CD4-positive, alpha-beta memory T cell (primary cell): Measurements from ENCODE around the gene BIRC3. TPM values are rescaled to one million over a fixed set of nuclear protein-coding genes. Genes with fewer than 3 reads are reported as not detected.

Source experiments
- CTCF ChIA-PET: fragments of 350-600 bp; sonication (Branson Sonifier 250); formaldehyde crosslinking; loops from one replicate; lab custom pipeline; 2021; ENCODE audit warnings: inconsistent platforms; ENCODE audit not compliant: partially characterized antibody; lab: Charles Lee
- POLR2A ChIA-PET: fragments of 350-600 bp; sonication (Branson Sonifier 250); formaldehyde crosslinking; loops from one replicate; lab custom pipeline; 2021; ENCODE audit not compliant: partially characterized antibody; lab: Charles Lee
- DNase-seq, 5 donors: peaks; one replicate each; pipeline versions ENCODE4 v3.0.0 to v3.0.0-alpha.2; 2020 to 2022; ENCODE audit warnings: mixed read lengths in 1 of 5
- H3K27ac ChIP-seq: one replicate; pipeline ENCODE4 v1.7.0; 2013; ENCODE audit warnings: low read depth, low read length
- H3K27me3 ChIP-seq: 2 replicates; pipeline ENCODE4 v1.7.0; 2013; ENCODE audit warnings: mild to moderate bottlenecking, low read length, moderate library complexity; ENCODE audit not compliant: insufficient read depth
- H3K36me3 ChIP-seq: 2 replicates; pipeline ENCODE4 v1.7.0; 2013; ENCODE audit warnings: mild to moderate bottlenecking, low read length, moderate library complexity; ENCODE audit not compliant: insufficient read depth
- H3K4me1 ChIP-seq: 2 replicates; pipeline ENCODE4 v1.7.0; 2013; ENCODE audit warnings: mild to moderate bottlenecking, low read length, moderate library complexity; ENCODE audit not compliant: insufficient read depth
- H3K4me3 ChIP-seq, 2 donors: one replicate each; pipeline ENCODE4 v1.7.0; 2013; ENCODE audit warnings: low read length in 2 of 2, mild to moderate bottlenecking in 1 of 2
- H3K9me3 ChIP-seq, 2 donors: one replicate each; pipeline ENCODE4 v1.7.0; 2013; ENCODE audit warnings: low read length in 2 of 2, control low read depth in 1 of 2; ENCODE audit not compliant: control insufficient read depth in 1 of 2
- H3K27ac Mint-ChIP-seq, 7 donors: one replicate each; pipeline ENCODE4 v1.8.0; 2020 to 2021; ENCODE audit warnings: mixed read lengths in 7 of 7, mild to moderate bottlenecking in 6 of 7, inconsistent platforms in 3 of 7, moderate library complexity in 3 of 7
- H3K27me3 Mint-ChIP-seq, 2 donors: one replicate each; pipeline ENCODE4 v1.8.0; 2020 to 2021; ENCODE audit warnings: mixed read lengths in 2 of 2
- H3K36me3 Mint-ChIP-seq, 2 donors: one replicate each; pipeline ENCODE4 v1.8.0; 2020 to 2021; ENCODE audit warnings: mixed read lengths in 2 of 2, inconsistent platforms in 1 of 2, mild to moderate bottlenecking in 1 of 2
- H3K4me1 Mint-ChIP-seq, 4 donors: one replicate each; pipeline ENCODE4 v1.8.0; 2020 to 2021; ENCODE audit warnings: mixed read lengths in 4 of 4, mild to moderate bottlenecking in 1 of 4
- H3K4me3 Mint-ChIP-seq, 8 donors: one replicate each; pipeline ENCODE4 v1.8.0; 2020 to 2021; ENCODE audit warnings: mixed read lengths in 8 of 8, mild to moderate bottlenecking in 7 of 8, moderate library complexity in 6 of 8, inconsistent platforms in 3 of 8
- H3K9me3 Mint-ChIP-seq, 8 donors: one replicate each; pipeline ENCODE4 v1.8.0; 2020 to 2021; ENCODE audit warnings: mixed read lengths in 8 of 8, mild to moderate bottlenecking in 5 of 8, inconsistent platforms in 3 of 8, moderate library complexity in 1 of 8
- intact Hi-C: fragments of 100-400 bp; cut with micrococcal nuclease; formaldehyde crosslinking; loops from one replicate; pipeline ENCODE4 v1.15.1; 2023
- polyA plus RNA-seq, 2 donors: library from polyadenylated mRNA; unstranded; fragments of 300-500 nt; fragmentation: Illumina TruSeq; gene quantifications; one replicate each; pipeline ENCODE4 v1.2.3, GENCODE V29; 2021
- total RNA-seq, 2 experiments: library from RNA; stranded (reverse); gene quantifications; one replicate each; pipeline ENCODE4 v1.2.3, GENCODE V29; 2021

The BIRC3 gene
- total and polyA plus RNA-seq, 4 experiments from 2014 or later, result 82.5 to 198 (median 142) TPM

- Mint-ChIP-seq H3K4me3 (no peak overlapping the region), H3K36me3 (peaks cover 10 to 26% of the 10 kb centered on the region in 2 donors), H3K27ac (peak overlapping the region; percentile 53 to 93 (median 77)), H3K9me3 (no peaks in the 10 kb centered on the region), H3K27me3 (peaks cover 0 to 1% of the 10 kb centered on the region in 2 donors), H3K4me1 (peaks cover 19 to 24% (median 23%) of the 10 kb centered on the region in 4 donors)
- peak; percentile 64 to 78 (median 70) for DNase-seq
- POLR2A ChIA-PET, result interaction anchor here (0.9 to 2.8 kb wide), 15 partner anchors 8 to 272 kb away, joined by 3 to 16 read pairs (median 6); no protein-coding TSS in a partner anchor
- Histone ChIP-seq H3K4me3 (no peak overlapping the region), H3K4me1 (peaks cover 14% of the 10 kb centered on the region), H3K27me3 (no peaks in the 10 kb centered on the region), H3K36me3 (peaks cover 15% of the 10 kb centered on the region), H3K9me3 (no peaks in the 10 kb centered on the region), H3K27ac (peak overlapping the region; percentile 1)
- intact Hi-C loops, result loop anchor here (1.0 to 10.0 kb wide), 6 partner anchors 48 to 427 kb away; partner anchors contain the start of genes ANGPTL5 and CEP126
- CTCF ChIA-PET, result interaction anchor here (0.6 to 6.3 kb wide), 53 partner anchors 8 to 600 kb away, joined by 3 to 89 read pairs (median 6); partner anchors contain the start of genes BIRC3 and CEP126
Observed at GRCh38 chr11:102341844-102342318, 24.6 kb downstream of the BIRC3 start.

GRCh38 chr11:102343809-102344208 is 26.5 kb downstream of the BIRC3 start:
- H3K27me3 Mint-ChIP-seq, result peaks cover 0 to 1% of the 10 kb centered on the region in 2 donors
- H3K27me3 ChIP-seq, result no peaks in the 10 kb centered on the region
- peaks cover 0 to 21% of the 10 kb centered on the region in 2 donors for H3K36me3 Mint-ChIP-seq
- intact Hi-C loops, result loop anchor here (10.0 kb wide), 1 partner anchor 429 kb away; the partner anchor contains the start of genes ANGPTL5 and CEP126
- no peaks in the 10 kb centered on the region for H3K9me3 ChIP-seq
- ChIA-PET CTCF (interaction anchor here (0.5 to 6.3 kb wide), 19 partner anchors 9 to 322 kb away, joined by 3 to 89 read pairs (median 6); no protein-coding TSS in a partner anchor), POLR2A (interaction anchor here (0.6 to 2.2 kb wide), 4 partner anchors 17 to 262 kb away, joined by 3 to 8 read pairs (median 4); no protein-coding TSS in a partner anchor)
- H3K27ac Mint-ChIP-seq, result no peak overlapping the region
- H3K36me3 ChIP-seq, result no peaks in the 10 kb centered on the region
- H3K27ac ChIP-seq, result no peak overlapping the region
- DNase-seq, result no peak
- peaks cover 24 to 41% (median 32%) of the 10 kb centered on the region in 4 donors for H3K4me1 Mint-ChIP-seq
- no peak overlapping the region for H3K4me3 Mint-ChIP-seq
- no peak overlapping the region for H3K4me3 ChIP-seq
- H3K9me3 Mint-ChIP-seq, result no peaks in the 10 kb centered on the region
- H3K4me1 ChIP-seq, result peaks cover 23% of the 10 kb centered on the region

- H3K4me1 Mint-ChIP-seq, result peaks cover 27 to 53% (median 35%) of the 10 kb centered on the region in 4 donors
- Histone ChIP-seq H3K4me1 (peaks cover 34% of the 10 kb centered on the region), H3K27ac (peak overlapping the region; percentile 94), H3K4me3 (peak overlapping the region; percentile 81 to 98), H3K36me3 (peaks cover 9% of the 10 kb centered on the region), H3K9me3 (no peaks in the 10 kb centered on the region), H3K27me3 (no peaks in the 10 kb centered on the region)
- H3K9me3 Mint-ChIP-seq, result no peaks in the 10 kb centered on the region
- peaks cover 0 to 1% of the 10 kb centered on the region in 2 donors for H3K27me3 Mint-ChIP-seq
- H3K4me3 Mint-ChIP-seq, result peak overlapping the region; percentile 89 to 100 (median 97)
- intact Hi-C loops, result loop anchor here (1.0 to 10.0 kb wide), 2 partner anchors 149 to 431 kb away; partner anchors contain the start of genes ANGPTL5 and CEP126
- POLR2A ChIA-PET, result interaction anchor here (0.9 to 1.8 kb wide), 5 partner anchors 28 to 106 kb away, joined by 3 to 7 read pairs (median 5); no protein-coding TSS in a partner anchor
- peak overlapping the region; percentile 98 to 100 (median 99) for H3K27ac Mint-ChIP-seq
- DNase-seq, result peak in 1 of 5 donors; percentile 53
- peaks cover 9 to 30% of the 10 kb centered on the region in 2 donors for H3K36me3 Mint-ChIP-seq
- CTCF ChIA-PET, result interaction anchor here (1.1 to 6.3 kb wide), 6 partner anchors 15 to 320 kb away, joined by 3 to 89 read pairs (median 10); no protein-coding TSS in a partner anchor
Observed at GRCh38 chr11:102345904-102346303, 28.6 kb downstream of the BIRC3 start.

- H3K4me3 ChIP-seq, result peak overlapping the region; percentile 81 to 98
- DNase-seq, result no peak
- H3K36me3 ChIP-seq, result peaks cover 9% of the 10 kb centered on the region
- H3K27ac ChIP-seq, result peak overlapping the region; percentile 94
- Mint-ChIP-seq H3K4me3 (peak overlapping the region; percentile 89 to 100 (median 97)), H3K27me3 (peaks cover 0 to 1% of the 10 kb centered on the region in 2 donors), H3K36me3 (peaks cover 13 to 33% of the 10 kb centered on the region in 2 donors), H3K27ac (peak overlapping the region; percentile 98 to 100 (median 99)), H3K9me3 (no peaks in the 10 kb centered on the region), H3K4me1 (peaks cover 26 to 56% (median 34%) of the 10 kb centered on the region in 4 donors)
- ChIA-PET POLR2A (interaction anchor here (0.9 to 1.8 kb wide), 4 partner anchors 28 to 105 kb away, joined by 3 to 7 read pairs (median 6); no protein-coding TSS in a partner anchor), CTCF (interaction anchor here (6.3 kb wide), 1 partner anchor 53 kb away, joined by 86 read pairs; no protein-coding TSS in a partner anchor)
- H3K27me3 ChIP-seq, result no peaks in the 10 kb centered on the region
- H3K9me3 ChIP-seq, result no peaks in the 10 kb centered on the region
- peaks cover 32% of the 10 kb centered on the region for H3K4me1 ChIP-seq
- intact Hi-C loops, result loop anchor here (1.0 to 10.0 kb wide), 2 partner anchors 149 to 432 kb away; partner anchors contain the start of genes ANGPTL5 and CEP126
Observed at GRCh38 chr11:102346456-102346747, 29.1 kb downstream of the BIRC3 start.

- Mint-ChIP-seq H3K4me3 (peak within 1 kb of the TSS; percentile 89 to 100 (median 97)), H3K4me1 (peaks cover 24 to 56% (median 32%) of the 10 kb centered on the region in 4 donors), H3K36me3 (peaks cover 17 to 36% of the 10 kb centered on the region in 2 donors), H3K9me3 (no peaks in the 10 kb centered on the region), H3K27me3 (peaks cover 0 to 1% of the 10 kb centered on the region in 2 donors), H3K27ac (peak within 1 kb of the TSS; percentile 98 to 100 (median 99))
- peak within 1 kb of the TSS; percentile 81 to 98 for H3K4me3 ChIP-seq
- peaks cover 30% of the 10 kb centered on the region for H3K4me1 ChIP-seq
- H3K36me3 ChIP-seq, result peaks cover 9% of the 10 kb centered on the region
- no peaks in the 10 kb centered on the region for H3K27me3 ChIP-seq
- POLR2A ChIA-PET, result interaction anchor here (0.9 to 1.8 kb wide), 7 partner anchors 27 to 129 kb away, joined by 3 to 7 read pairs (median 5); no protein-coding TSS in a partner anchor
- no peaks in the 10 kb centered on the region for H3K9me3 ChIP-seq
- H3K27ac ChIP-seq, result peak within 1 kb of the TSS; percentile 94
- intact Hi-C loops, result loop anchor here (1.0 to 10.0 kb wide), 7 partner anchors 14 to 432 kb away; partner anchors contain the start of genes ANGPTL5, BIRC3, CEP126 and TMEM123
- CTCF ChIA-PET, result interaction anchor here (0.6 to 6.3 kb wide), 4 partner anchors 22 to 72 kb away, joined by 3 to 86 read pairs (median 9); no protein-coding TSS in a partner anchor
- DNase-seq, result peak; percentile 92 to 97 (median 95)
Observed at GRCh38 chr11:102346748-102347461, 29.6 kb downstream of the BIRC3 start, which contains the start of gene BIRC2. BIRC2 (plus strand) TSS chr11:102347214; CDS start chr11:102349855, 2,641 bp downstream.
